ENCODE results near the gene INSC.

GRCh38 chr11:15115686-15116085 is 963 bp downstream of the INSC start:
- no peak for TF ChIP-seq POLR2A (IDR thresholded peaks at IDR 0.05)
- no peak for TF ChIP-seq CTCF (IDR thresholded peaks at IDR 0.05)

Measured in ovary (tissue), 3 donors.